Pancreas (tissue), 10 donors: ENCODE data around the gene RGS10. TPM values are rescaled to one million over a fixed set of nuclear protein-coding genes. Genes with fewer than 3 reads are reported as not detected.

ENCODE experiments used
- ATAC-seq, 4 donors: fragments of 200-7000 bp; cut with Tn5 transposase; one replicate each; pipeline versions ENCODE4 v1.8.0 to v1.9.1; 2020; ENCODE audit warnings: mild to moderate bottlenecking in 4 of 4, moderate library complexity in 4 of 4
- DNase-seq, 6 donors: peaks; one replicate each; pipeline ENCODE4 v3.0.0-alpha.2; 2020
- FAIRE-seq: peaks from 2 replicates; lab custom pipeline; 2012; peaks lifted over from hg19 to GRCh38; lab: Jason Lieb, UNC
- H3K27ac ChIP-seq, 4 donors: fragments of 200-600 bp; sonication (generic); 1 replicate in 3 of 4; 2 replicates in 1 of 4; pipeline versions ENCODE4 v1.5.0 to v1.8.0; 2020
- H3K27me3 ChIP-seq, 4 donors: fragments of 200-600 bp; one replicate each; pipeline ENCODE4 v1.8.0; 2021
- H3K36me3 ChIP-seq, 3 donors: fragments of 200-600 bp; sonication (generic) in 1 of 3; one replicate each; pipeline versions ENCODE4 v1.5.0 to v1.8.0; 2020 to 2021
- H3K4me1 ChIP-seq, 3 donors: fragments of 200-600 bp; one replicate each; pipeline ENCODE4 v1.8.0; 2021
- H3K4me3 ChIP-seq, 4 donors: fragments of 200-600 bp; sonication (generic) in 2 of 4; one replicate each; pipeline versions ENCODE4 v1.5.0 to v1.8.0; 2020 to 2021
- H3K9me3 ChIP-seq, 4 donors: fragments of 200-600 bp; one replicate each; pipeline ENCODE4 v1.8.0; 2021
- WGBS, 2 donors: extraction: QIAGEN DNeasy Blood & Tissue Kit; methylation state at CpG; one replicate each; pipeline ENCODE4 v1.1.7; 2013; 5-methylcytosine and 5-hydroxymethylcytosine counted together
- intact Hi-C, 3 donors: fragments of 100-400 bp; cut with DNase I; formaldehyde crosslinking; loops; one replicate each; pipeline versions ENCODE4 v1.11.1 to v1.14.2; 2022
- polyA plus RNA-seq, 2 donors: library from polyadenylated mRNA; stranded (reverse); fragments of 200-250 nt; gene quantifications; one replicate each; pipeline ENCODE4 v1.2.3, GENCODE V29; 2013
- total RNA-seq, 6 donors: library from RNA; stranded (reverse); fragmentation: NEBNext Ultra II Directional in 4 of 6; extraction: Animal tissue kit (Norgen Biotek cat#: 25700) in 4 of 6; gene quantifications; one replicate each; pipeline versions ENCODE4 v1.2.1 to v1.2.4, GENCODE V29; 2021 to 2023
- TF ChIP-seq, protein P1 (sequence below), 4 donors: fragments of 200-600 bp; sonication (generic) in 3 of 4; IDR thresholded peaks; one replicate each; pipeline versions ENCODE4 v1.5.0 to v1.8.0; 2021; ENCODE audit warnings: antibody characterized with exemption in 4 of 4
- donor health status: healthy with polysubstance abuse.
- donor health status: DM: no; HTN: no; CAD: no; lungs with moderate emphysema.
- donor health status: DM: no; HTN: no; CAD: no.
- donor health status: control.
- donor health status: control.
- donor health status: Bipolar disorder and iron deficiency.
- donor health status: DM: yes; HTN: yes; CAD: no.
- donor health status: DM: no; HTN: no; CAD: no.
- donor health status: DM: no; HTN: no; CAD: no.
- donor health status: DM: yes; HTN: yes; CAD: no.

Gene RGS10
- total and polyA plus RNA-seq, 8 donors, result 0.42 to 15.9 (median 4.4) TPM

DNA sequence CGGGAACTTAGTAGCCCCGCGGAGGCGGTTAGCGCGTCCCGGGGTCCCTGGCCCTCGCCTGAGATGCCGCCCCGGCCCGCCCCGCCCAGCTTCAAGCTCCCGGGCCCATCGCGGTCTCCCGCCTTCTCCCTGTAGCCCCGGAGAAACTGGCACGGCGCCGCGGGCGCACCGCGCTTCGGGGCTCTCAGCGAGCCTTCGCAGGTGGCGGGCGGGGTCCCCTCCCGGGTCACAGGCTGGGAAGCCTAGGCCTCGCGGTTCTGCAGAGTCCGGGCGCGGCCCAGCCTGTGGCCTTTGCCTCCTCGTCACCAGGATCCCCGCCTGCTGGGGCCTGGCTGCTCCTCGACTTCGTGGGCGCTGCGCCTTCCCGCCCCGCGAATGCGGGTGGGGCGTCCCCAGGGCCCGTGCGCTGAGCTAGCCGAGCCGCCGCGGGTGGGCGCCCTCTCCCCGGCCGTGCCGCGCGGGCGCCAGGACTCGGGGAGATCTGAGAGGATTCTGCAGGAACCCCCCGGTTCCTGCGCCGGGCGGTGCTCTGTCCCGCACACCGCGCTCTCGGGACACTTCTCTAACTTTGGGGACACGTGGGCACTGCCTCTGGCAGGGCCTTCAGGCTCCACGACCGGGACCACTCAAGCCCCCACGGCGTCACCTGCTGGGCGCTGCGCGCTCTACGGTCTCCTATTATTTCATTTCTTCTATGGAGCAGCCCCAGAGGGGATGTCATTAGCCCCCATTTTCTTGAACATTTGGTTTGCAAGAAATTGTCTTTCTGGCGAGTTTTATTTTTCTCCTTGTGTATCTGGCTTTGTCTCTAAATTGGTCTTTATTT, 682 bp upstream of the RGS10 start:
- H3K4me1 ChIP-seq, result peaks cover 0 to 4% (median 0%) of the 10 kb centered on the region in 3 donors
- FAIRE-seq (no peak), ATAC-seq (peak; percentile 57 to 65 (median 64)), DNase-seq (peak; percentile 7 to 83 (median 40))
- no peaks in the 10 kb centered on the region for H3K27me3 ChIP-seq
- peak overlapping the region in 1 of 4 donors; percentile 23 for H3K27ac ChIP-seq
- TF ChIP-seq, protein P1, sequence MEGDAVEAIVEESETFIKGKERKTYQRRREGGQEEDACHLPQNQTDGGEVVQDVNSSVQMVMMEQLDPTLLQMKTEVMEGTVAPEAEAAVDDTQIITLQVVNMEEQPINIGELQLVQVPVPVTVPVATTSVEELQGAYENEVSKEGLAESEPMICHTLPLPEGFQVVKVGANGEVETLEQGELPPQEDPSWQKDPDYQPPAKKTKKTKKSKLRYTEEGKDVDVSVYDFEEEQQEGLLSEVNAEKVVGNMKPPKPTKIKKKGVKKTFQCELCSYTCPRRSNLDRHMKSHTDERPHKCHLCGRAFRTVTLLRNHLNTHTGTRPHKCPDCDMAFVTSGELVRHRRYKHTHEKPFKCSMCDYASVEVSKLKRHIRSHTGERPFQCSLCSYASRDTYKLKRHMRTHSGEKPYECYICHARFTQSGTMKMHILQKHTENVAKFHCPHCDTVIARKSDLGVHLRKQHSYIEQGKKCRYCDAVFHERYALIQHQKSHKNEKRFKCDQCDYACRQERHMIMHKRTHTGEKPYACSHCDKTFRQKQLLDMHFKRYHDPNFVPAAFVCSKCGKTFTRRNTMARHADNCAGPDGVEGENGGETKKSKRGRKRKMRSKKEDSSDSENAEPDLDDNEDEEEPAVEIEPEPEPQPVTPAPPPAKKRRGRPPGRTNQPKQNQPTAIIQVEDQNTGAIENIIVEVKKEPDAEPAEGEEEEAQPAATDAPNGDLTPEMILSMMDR (IDR thresholded peaks at IDR 0.05), result peak in 1 of 4 donors; percentile 6
- WGBS, 2 donors, result 1% methylated on average over 54 to 78 of the region's 78 CpGs
- H3K9me3 ChIP-seq, result no peaks in the 10 kb centered on the region
- peak overlapping the region; percentile 31 to 75 (median 60) for H3K4me3 ChIP-seq
- H3K36me3 ChIP-seq, result no peaks in the 10 kb centered on the region
- intact Hi-C loops, result no loop called here

DNA sequence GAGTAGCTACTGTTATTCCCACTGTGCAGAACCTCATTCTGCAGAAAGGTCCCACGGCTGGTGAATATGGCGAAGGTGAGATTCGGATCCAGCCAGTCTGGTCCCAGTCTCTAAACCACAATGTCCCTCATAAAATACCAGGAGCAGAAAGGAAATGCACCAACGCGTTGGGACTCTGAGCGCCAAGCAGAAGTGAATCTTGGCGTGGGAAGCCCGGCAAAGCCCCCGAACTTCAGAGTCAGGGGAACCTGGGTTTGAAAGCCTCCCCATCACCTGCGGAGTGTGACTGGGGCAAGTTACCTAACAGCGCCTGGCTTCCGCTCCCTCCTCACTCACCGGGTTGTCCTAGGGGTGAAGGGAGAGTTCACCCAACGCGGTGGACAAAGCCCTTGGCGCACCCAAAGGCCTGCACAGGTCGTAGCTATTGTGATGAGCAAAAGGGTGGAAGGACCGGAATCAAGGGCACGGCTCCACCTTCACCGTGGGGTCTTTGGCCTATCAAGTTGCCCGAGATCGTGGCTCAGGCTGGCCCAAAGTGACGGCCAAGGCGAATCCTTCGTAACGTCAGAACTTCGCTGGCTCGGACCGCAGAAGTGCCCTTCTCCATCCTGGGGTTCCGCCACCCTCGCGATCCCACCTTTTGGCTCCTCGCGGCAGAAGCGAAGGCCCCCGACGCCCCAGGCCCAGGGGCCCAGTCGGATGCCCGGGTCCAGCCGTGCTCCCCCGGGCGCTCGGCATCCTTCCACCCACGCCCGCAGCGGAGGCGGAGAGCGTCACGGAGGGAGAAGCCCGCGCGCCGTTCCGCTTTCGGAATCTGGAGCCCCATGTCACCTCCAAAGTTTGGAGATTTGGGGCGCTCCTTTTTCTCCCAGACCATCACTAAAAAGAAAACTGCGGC, 811 bp downstream of the RGS10 start:
- intact Hi-C loops, result no loop called here
- WGBS, 2 donors, result 32% methylated on average over 56 to 57 of the region's 57 CpGs

DNA sequence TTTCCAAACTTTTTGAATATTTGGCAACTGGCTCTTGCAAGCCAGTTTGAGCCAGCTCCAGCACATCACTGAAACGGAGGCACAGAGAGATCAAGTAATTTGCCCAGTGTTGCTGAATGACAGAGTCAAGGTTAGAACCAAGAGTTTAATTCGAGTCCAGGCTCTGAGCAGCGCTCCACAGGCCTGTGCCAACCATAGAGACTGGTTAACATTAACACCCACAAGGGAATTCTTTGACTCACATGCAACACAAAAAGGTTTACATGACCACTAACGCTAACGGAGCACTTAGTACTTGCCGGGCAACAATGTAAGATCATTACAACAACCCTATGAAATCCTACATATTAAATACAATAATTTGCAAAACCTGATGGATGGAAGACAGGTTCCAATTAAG, 1.5 kb downstream of the RGS10 start:
- Histone ChIP-seq H3K9me3 (no peaks in the 10 kb centered on the region), H3K27ac (no peak overlapping the region), H3K36me3 (no peaks in the 10 kb centered on the region), H3K4me3 (no peak overlapping the region), H3K27me3 (no peaks in the 10 kb centered on the region), H3K4me1 (peaks cover 0 to 4% (median 0%) of the 10 kb centered on the region in 3 donors)
- WGBS, 2 donors, result 58 to 60% methylated on average over 6 of the region's 6 CpGs
- FAIRE-seq (no peak), DNase-seq (no peak), ATAC-seq (no peak)
- intact Hi-C loops, result no loop called here
- TF ChIP-seq, protein P1 (IDR thresholded peaks at IDR 0.05), result no peak

More for the DNA sequence above, 811 bp downstream of the RGS10 start:
- peak overlapping the region in 1 of 4 donors; percentile 53 for H3K27ac ChIP-seq
- H3K27me3 ChIP-seq, result no peaks in the 10 kb centered on the region
- no peak for FAIRE-seq
- TF ChIP-seq, protein P1 (IDR thresholded peaks at IDR 0.05), result no peak
- H3K36me3 ChIP-seq, result no peaks in the 10 kb centered on the region
- H3K4me3 ChIP-seq, result peak overlapping the region; percentile 31 to 75 (median 60)
- peak in 3 of 4 donors; percentile 8 to 9 (median 8) for ATAC-seq
- DNase-seq, result no peak
- H3K9me3 ChIP-seq, result no peaks in the 10 kb centered on the region
- peaks cover 0 to 4% (median 0%) of the 10 kb centered on the region in 3 donors for H3K4me1 ChIP-seq

DNA sequence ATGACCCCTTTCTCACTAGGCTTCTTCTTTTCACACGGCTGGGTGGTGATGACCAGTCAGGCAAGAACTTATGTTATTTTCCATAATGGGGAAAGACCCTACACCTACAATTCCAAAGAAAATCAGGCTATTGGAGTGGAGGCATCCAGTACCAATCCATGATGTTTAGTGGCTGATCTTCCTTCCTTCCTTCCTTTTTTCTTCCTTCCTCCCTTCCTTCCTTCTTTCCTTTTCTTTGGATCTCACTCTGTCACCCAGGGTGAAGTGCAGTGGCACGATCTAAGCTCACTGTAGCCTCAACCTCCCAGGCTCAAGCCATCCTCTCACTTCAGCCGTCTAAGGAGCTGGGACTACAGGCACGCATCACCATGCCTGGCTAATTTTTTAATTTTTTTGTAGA, 2.5 kb downstream of the RGS10 start:
- no peak overlapping the region for H3K4me3 ChIP-seq
- no peaks in the 10 kb centered on the region for H3K9me3 ChIP-seq
- intact Hi-C loops, result no loop called here
- DNase-seq (no peak), ATAC-seq (no peak), FAIRE-seq (no peak)
- no peak overlapping the region for H3K27ac ChIP-seq
- WGBS, 2 donors, result 87 to 95% methylated on average over 4 of the region's 4 CpGs
- no peaks in the 10 kb centered on the region for H3K27me3 ChIP-seq
- TF ChIP-seq, protein P1 (IDR thresholded peaks at IDR 0.05), result no peak
- H3K4me1 ChIP-seq, result peaks cover 0 to 4% (median 0%) of the 10 kb centered on the region in 3 donors
- H3K36me3 ChIP-seq, result no peaks in the 10 kb centered on the region
